ENCODE data around the gene PRKN. TPM values are rescaled to one million over a fixed set of nuclear protein-coding genes. Genes with fewer than 3 reads are reported as not detected.

PRKN gene
- not detected in 2 replicates for total RNA-seq (2014; rRNA removed; shearing (Covaris generic))

- DNase-seq (ENCODE audit: low read depth): peak; percentile 95
These were observed at the start of gene PRKN, which contains the start of gene PACRG for GRCh38 chr6:162727322-162728182. TSS of gene PRKN (minus strand) at chr6:162727766. TSS of gene PACRG (plus strand) at chr6:162727974.

GRCh38 chr6:162777091-162777490, 49.5 kb upstream of the PRKN start:
- DNase-seq (ENCODE audit: low read depth): no peak

GRCh38 chr6:162773996-162774395, 46.4 kb upstream of the PRKN start:
- no peak for DNase-seq (ENCODE audit: low read depth)

GRCh38 chr6:162772466-162772865, 44.9 kb upstream of the PRKN start:
- no peak for DNase-seq (ENCODE audit: low read depth)

GRCh38 chr6:162770955-162771354, 43.4 kb upstream of the PRKN start:
- DNase-seq (ENCODE audit: low read depth): no peak

GRCh38 chr6:162770136-162770535, 42.6 kb upstream of the PRKN start:
- DNase-seq (ENCODE audit: low read depth): no peak

- DNase-seq (ENCODE audit: low read depth): no peak
These were observed 26.2 kb upstream of the PRKN start for GRCh38 chr6:162753775-162754174.

GRCh38 chr6:162751211-162751859, 23.8 kb upstream of the PRKN start:
- DNase-seq (ENCODE audit: low read depth): no peak

GRCh38 chr6:162750776-162751175, 23.2 kb upstream of the PRKN start:
- DNase-seq (ENCODE audit: low read depth): no peak

- no peak for DNase-seq (ENCODE audit: low read depth)
These were observed 9.4 kb upstream of the PRKN start for GRCh38 chr6:162736961-162737360.

- DNase-seq (ENCODE audit: low read depth): no peak
These were observed 5.9 kb upstream of the PRKN start for GRCh38 chr6:162733489-162733888.

- no peak for DNase-seq (ENCODE audit: low read depth)
These were observed 2.9 kb upstream of the PRKN start for GRCh38 chr6:162730502-162730901.

GRCh38 chr6:162728706-162729105, 1.1 kb upstream of the PRKN start:
- no peak for DNase-seq (ENCODE audit: low read depth)

GRCh38 chr6:162728197-162728596, 631 bp upstream of the PRKN start:
- peak; percentile 3 for DNase-seq (ENCODE audit: low read depth)

- DNase-seq (ENCODE audit: low read depth): no peak
These were observed 632 bp downstream of the PRKN start for GRCh38 chr6:162726947-162727321.

- no peak for DNase-seq (ENCODE audit: low read depth)
These were observed 4.9 kb downstream of the PRKN start for GRCh38 chr6:162722633-162723032.

GRCh38 chr6:162722226-162722625, 5.3 kb downstream of the PRKN start:
- DNase-seq (ENCODE audit: low read depth): no peak

GRCh38 chr6:162721404-162721687, 6.2 kb downstream of the PRKN start:
- DNase-seq (ENCODE audit: low read depth): no peak

- DNase-seq (ENCODE audit: low read depth): no peak
These were observed 8.0 kb downstream of the PRKN start for GRCh38 chr6:162719528-162719927.

GRCh38 chr6:162715601-162716000, 12.0 kb downstream of the PRKN start:
- DNase-seq (ENCODE audit: low read depth): no peak

- DNase-seq (ENCODE audit: low read depth): no peak
These were observed 13.4 kb downstream of the PRKN start for GRCh38 chr6:162713974-162714780.

- no peak for DNase-seq (ENCODE audit: low read depth)
These were observed 14.9 kb downstream of the PRKN start for GRCh38 chr6:162712694-162713093.

GRCh38 chr6:162711376-162711775, 16.2 kb downstream of the PRKN start:
- DNase-seq (ENCODE audit: low read depth): no peak
